Mononuclear cell (primary cell): Measurements from ENCODE around the gene USP15. TPM values are rescaled to one million over a fixed set of nuclear protein-coding genes. Genes with fewer than 3 reads are reported as not detected.
"Not testable (repeated sequence)": the region's sequence is repeated elsewhere in the genome, so short reads cannot be mapped to it uniquely, and the experiment has no call there.

Source experiments
- H3K27me3 ChIP-seq: 2 replicates; pipeline ENCODE4 v1.6.0; 2011; ENCODE audit warnings: low read length, control low read depth; ENCODE audit not compliant: insufficient read depth
- H3K4me1 ChIP-seq: 2 replicates; pipeline ENCODE4 v1.5.1; 2011; ENCODE audit warnings: mild to moderate bottlenecking, low read length, control low read depth; ENCODE audit not compliant: insufficient read depth
- H3K4me3 ChIP-seq: 2 replicates; pipeline ENCODE4 v1.5.1; 2011; ENCODE audit warnings: mild to moderate bottlenecking, low read length, moderate library complexity
- H3K9me3 ChIP-seq: 2 replicates; pipeline ENCODE4 v1.5.1; 2011; ENCODE audit warnings: low read depth, mild to moderate bottlenecking, control low read depth, low read length
- total RNA-seq: library from RNA; depleted of rRNA; stranded (reverse); fragments of >200 nt; gene quantifications from one replicate; pipeline ENCODE4 v1.2.3, GENCODE V29; 2012

The USP15 gene
- total RNA-seq, 1 donor, result 467 TPM

DNA sequence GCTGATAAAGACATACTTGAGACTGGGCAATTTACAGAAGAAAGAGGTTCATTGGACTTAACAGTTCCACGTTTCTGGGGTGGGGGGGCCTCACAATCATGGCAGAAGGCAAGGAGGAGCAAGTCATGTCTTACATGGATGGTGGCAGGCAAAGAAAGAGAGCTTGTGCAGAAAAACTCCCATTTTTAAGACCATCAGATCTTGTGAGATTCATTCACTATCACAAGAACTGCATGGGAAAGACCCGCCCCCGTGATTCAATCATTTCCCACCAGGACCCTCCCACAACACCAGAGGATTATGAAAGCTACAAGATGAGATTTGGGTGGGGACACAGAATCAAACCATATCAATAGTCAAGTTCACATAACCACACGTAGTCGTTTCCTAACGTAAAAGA is 85.5 kb downstream of the USP15 start:
- H3K9me3 ChIP-seq, result no peaks in the 10 kb centered on the region
- no peak overlapping the region for H3K4me3 ChIP-seq
- H3K27me3 ChIP-seq, result no peaks in the 10 kb centered on the region
- no peaks in the 10 kb centered on the region for H3K4me1 ChIP-seq

DNA sequence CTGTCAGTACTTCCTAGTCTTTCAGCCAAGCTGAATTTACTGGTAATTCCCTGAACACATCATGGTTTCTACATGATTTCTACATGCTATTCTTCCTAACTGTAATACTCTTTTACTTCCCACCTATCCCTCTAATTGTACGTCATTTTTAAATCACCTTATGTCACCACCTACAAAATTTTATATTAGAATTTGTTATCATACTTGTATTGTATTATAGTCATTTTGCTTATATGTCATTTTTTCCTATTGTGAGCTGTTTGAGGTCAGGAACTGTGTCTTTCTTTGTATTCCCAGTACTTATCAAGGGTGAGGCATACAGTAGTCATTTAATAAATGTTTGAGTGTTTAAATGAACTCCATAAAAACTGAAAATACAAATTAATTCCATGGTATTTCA is 86.6 kb downstream of the USP15 start:
- H3K4me1 ChIP-seq, result no peaks in the 10 kb centered on the region
- no peaks in the 10 kb centered on the region for H3K9me3 ChIP-seq
- H3K27me3 ChIP-seq, result no peaks in the 10 kb centered on the region
- H3K4me3 ChIP-seq, result no peak overlapping the region

DNA sequence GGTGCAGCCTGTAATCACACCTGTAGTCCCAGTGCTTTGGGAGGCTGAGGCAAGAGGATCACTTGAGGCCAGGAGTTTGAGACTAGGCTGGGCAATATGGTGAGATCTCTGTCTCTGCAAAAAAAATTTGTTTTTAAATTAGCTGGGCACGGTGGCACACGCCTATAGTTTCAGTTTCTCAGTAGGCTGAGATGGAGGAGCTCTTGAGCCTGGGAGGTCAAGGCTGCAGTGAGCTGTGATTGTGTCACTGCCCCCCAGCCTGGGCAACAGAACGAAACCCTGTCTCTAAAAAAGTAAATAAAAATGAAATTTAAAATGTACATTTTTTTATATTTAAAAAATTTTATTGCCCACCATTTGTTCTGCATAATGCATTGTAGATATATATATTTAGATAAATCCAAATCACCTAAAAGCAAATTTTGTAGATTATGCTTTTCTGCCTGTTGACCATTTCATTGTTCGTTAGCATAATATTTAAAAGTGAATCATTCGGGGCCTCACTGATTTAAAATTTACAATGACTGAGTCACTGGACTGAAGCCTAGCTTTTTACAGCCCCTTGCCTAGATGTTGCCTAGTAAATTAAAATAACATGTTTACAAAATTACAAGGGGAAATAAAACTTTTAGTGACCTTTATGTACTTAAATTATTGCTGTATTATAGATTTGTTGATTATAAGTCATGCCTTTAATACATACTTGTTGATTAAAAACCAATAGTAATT is 87.9 kb downstream of the USP15 start:
- H3K27me3 ChIP-seq, result no peaks in the 10 kb centered on the region
- H3K4me1 ChIP-seq, result no peaks in the 10 kb centered on the region
- no peak overlapping the region for H3K4me3 ChIP-seq
- H3K9me3 ChIP-seq, result no peaks in the 10 kb centered on the region

DNA sequence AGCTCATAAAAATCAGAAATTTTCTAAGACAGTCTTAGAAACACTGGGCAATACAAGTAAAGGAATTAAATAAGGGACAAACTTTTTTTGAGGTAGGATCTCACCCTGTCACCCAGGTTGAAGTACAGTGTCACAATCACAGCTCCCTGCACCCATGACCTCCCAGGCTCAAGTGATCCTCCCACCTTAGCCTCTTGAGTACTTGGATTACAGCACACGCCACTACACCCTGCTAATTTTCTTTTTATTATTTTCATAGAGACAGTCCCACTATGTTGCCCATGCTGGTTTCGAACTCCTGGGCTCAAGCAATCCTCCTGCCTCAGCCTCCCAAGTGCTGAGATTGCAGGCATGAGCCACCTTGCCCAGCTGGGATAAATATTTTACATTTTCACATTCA is 90.3 kb downstream of the USP15 start:
- Histone ChIP-seq H3K9me3 (no peaks in the 10 kb centered on the region), H3K4me3 (no peak overlapping the region), H3K4me1 (no peaks in the 10 kb centered on the region), H3K27me3 (no peaks in the 10 kb centered on the region)

DNA sequence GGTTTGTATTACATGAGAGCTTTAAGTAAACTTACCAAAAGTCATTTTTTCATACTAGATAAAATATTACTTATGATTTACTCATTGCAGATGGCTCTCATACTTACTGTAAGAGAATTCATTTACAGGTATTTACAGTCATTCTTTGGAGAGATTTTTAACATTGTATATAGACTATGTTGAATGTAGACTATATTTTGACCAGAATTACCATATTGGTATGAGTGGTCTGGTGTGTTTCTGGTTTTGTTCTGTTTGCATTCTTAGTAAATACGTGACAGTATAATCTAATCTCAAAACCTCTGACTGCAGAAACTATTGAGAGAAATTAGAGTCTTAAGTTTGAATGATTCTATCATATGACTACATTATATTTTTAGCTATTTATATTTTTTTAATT is 91.1 kb downstream of the USP15 start:
- H3K4me3 ChIP-seq, result no peak overlapping the region
- H3K27me3 ChIP-seq, result no peaks in the 10 kb centered on the region
- H3K4me1 ChIP-seq, result no peaks in the 10 kb centered on the region
- no peaks in the 10 kb centered on the region for H3K9me3 ChIP-seq

DNA sequence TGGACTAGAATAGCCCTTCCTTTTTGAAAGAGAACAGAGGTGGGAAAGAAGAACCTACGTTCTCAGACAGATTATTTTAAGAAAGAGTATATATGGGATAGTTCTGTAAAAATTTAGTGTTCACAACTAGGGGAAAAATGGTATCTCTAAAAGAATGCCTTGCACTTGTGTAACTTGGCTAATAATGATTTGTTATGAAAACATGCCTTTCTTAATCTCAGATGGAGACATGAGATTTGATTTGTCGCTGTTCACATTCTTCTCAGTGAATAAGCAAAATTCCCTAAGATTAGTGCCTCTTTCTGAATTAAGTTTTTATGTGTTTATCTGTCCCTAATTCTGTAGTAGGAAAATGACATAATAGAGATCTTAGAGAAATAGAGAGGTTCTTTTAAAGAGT is 100.8 kb downstream of the USP15 start:
- Histone ChIP-seq H3K4me1 (no peaks in the 10 kb centered on the region), H3K27me3 (no peaks in the 10 kb centered on the region), H3K4me3 (no peak overlapping the region), H3K9me3 (no peaks in the 10 kb centered on the region)

DNA sequence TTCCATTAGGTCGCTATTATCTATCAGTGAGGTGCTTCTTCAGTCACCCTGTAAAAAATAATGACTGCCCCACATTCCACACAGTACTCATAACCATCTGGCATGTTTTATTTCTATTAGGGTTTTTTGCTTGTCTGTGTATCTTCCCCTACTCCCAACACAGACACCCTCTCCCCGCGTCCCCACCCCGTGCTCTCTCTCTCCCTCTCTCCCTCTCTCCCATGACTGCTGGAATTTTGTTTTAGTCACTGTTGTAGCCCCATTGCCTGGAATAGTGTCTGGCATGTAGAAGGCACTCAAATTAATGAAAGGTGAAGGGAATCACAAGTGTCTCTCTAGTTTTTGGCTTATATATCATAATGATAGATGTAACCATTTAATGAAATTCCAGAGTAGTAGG is 103.3 kb downstream of the USP15 start:
- no peaks in the 10 kb centered on the region for H3K9me3 ChIP-seq
- H3K4me3 ChIP-seq, result no peak overlapping the region
- H3K27me3 ChIP-seq, result no peaks in the 10 kb centered on the region
- no peaks in the 10 kb centered on the region for H3K4me1 ChIP-seq

DNA sequence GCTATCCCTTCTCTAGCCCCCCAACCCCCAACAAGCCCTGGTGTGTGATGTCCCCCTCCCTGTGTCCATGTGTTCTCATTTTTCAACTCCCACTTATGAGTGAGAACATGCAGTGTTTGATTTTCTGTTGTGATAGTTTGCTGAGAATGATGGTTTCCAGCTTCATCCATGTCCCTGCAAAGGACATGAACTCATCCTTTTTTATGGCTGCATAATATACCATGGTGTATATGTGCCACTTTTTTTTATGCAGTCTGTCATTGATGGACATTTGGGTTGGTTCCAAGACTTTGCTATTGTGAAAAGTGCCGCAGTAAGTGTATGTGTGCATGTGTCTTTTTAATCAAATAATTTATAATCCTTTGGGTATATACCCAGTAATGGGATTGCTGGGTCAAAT is 104.5 kb downstream of the USP15 start:
- not testable (repeated sequence) for H3K4me1 ChIP-seq, H3K9me3 ChIP-seq, H3K4me3 ChIP-seq, H3K27me3 ChIP-seq

DNA sequence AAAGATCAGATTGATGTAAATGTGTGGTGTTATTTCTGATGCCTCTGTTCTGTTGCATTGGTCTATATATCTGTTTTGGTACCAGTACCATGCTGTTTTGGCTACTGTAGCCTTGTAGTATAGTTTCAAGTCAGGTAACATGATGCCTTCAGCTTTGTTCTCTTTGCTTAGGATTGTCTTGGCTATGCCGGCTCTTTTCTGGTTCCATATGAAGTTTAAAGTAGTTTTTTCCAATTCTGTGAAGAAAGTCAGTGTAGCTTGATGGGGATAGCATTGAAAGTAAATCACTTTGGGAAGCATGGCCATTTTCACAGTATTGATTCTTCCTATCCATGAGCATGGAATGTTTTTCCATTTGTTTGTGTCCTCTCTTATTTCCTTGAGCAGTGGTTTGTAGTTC is 105.6 kb downstream of the USP15 start:
- not testable (repeated sequence) for H3K9me3 ChIP-seq, H3K27me3 ChIP-seq, H3K4me3 ChIP-seq, H3K4me1 ChIP-seq

DNA sequence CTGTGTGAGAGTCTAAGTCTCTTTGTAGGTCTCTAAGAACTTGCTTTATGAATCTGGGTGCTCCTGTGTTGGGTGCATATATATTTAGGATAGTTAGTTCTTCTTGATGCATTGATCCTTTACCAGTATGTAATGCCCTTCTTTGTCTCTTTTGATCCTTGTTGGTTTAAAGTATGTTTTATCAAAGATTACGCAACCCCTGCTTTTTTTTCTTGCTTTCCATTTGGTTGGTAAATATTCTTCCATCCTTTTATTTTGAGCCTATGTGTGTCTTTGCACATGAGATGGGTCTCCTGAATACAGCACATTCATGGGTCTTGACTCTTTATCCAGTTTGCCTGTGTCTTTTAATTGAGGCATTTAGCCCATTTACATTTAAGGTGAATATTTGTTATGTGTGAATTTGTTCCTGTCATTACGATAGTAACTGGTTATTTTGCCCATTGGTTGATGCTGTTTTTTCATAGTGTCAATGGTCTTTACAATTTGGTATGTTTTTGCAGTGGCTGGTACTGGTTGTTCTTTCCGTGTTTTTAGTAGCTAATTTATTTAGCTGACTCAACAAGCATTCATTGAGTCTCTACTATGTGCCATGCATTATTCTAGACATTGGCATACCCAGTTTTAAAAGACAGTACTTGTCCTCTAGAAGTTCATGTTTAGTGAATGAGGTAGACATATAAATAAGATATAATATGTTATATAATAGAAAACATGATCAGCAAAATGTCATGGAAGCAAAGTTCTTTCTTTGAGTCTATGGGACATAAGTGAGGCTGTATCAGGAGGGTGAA is 108.4 kb downstream of the USP15 start:
- H3K4me1 ChIP-seq, H3K4me3 ChIP-seq, H3K27me3 ChIP-seq, H3K9me3 ChIP-seq: not testable (repeated sequence)

DNA sequence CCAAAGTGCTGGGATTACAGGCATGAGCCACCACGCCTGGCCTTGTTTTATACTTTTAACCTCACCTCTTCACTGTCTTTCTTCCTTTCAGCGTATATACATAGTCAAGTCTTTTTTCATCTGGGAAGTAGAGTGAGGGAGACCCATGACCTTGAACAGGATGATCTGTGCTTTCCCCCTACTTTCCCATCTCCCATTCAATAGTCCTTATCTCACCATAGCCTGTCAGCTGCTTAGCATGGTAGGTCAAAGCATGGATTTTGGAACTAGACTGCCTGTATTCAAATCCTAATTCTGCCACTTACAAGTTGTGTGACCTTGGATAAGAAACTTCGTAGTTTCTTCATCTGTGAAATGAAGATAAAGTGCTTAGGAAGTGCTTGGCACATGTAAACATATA is 110.0 kb downstream of the USP15 start:
- Histone ChIP-seq H3K27me3 (no peaks in the 10 kb centered on the region), H3K9me3 (no peaks in the 10 kb centered on the region), H3K4me1 (no peaks in the 10 kb centered on the region), H3K4me3 (no peak overlapping the region)

DNA sequence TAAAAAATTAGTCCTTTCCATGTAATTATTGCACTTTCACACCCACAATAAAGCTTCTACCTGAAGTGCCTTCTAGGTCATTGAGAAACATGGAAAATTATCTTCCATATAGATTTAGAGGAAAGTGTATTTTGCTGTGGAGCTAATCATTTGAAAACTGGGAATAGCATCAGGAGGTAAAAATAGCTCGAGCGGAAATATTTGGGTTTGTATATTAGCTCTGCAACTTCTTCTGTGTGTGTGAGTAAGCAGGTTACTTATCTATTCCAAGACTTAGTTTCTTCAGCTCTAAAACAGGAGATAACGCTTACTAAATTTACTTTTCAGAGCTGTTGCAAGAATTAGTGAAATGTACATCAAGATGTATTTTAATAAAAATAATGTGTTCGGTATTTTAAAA is 111.5 kb downstream of the USP15 start:
- Histone ChIP-seq H3K4me3 (no peak overlapping the region), H3K4me1 (no peaks in the 10 kb centered on the region), H3K27me3 (no peaks in the 10 kb centered on the region), H3K9me3 (no peaks in the 10 kb centered on the region)

DNA sequence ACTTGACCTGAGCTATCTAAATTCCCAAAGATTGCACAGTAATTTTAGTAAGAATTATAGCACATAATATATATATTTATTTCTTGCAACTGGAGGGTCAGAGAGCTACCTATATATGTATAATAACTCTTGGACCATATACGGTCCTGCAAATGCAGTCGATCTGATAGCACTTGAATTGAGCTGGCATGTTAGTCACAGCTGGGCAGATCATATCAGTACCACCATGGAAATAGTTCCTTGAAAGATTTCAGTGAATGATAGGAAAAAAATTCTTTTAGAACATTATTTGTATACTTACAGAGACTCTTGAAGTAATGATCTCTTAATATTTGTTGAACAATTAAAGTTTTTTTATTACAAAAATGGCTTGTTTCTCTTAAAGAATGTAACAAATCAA is 111.9 kb downstream of the USP15 start:
- Histone ChIP-seq H3K27me3 (no peaks in the 10 kb centered on the region), H3K4me1 (no peaks in the 10 kb centered on the region), H3K9me3 (no peaks in the 10 kb centered on the region), H3K4me3 (no peak overlapping the region)

DNA sequence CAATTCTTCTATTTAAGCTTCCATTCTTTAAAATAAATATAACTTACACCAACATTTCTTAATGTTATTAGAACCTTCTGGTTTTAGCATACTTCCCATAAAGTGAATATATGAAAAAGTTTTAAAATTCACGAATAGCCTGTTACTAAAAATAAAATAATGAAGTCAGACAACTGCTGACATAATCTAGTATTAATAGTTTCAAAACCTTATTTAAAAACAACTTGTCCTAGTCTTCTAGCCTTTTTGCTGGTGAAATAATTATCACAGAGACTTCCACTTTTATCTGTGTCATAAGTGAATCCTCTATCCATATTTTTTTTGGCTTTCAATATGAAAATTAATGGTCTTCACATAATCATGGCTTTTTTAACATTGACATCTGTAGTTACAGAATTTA is 112.6 kb downstream of the USP15 start:
- H3K4me3 ChIP-seq, result no peak overlapping the region
- no peaks in the 10 kb centered on the region for H3K27me3 ChIP-seq
- H3K4me1 ChIP-seq, result no peaks in the 10 kb centered on the region
- no peaks in the 10 kb centered on the region for H3K9me3 ChIP-seq

DNA sequence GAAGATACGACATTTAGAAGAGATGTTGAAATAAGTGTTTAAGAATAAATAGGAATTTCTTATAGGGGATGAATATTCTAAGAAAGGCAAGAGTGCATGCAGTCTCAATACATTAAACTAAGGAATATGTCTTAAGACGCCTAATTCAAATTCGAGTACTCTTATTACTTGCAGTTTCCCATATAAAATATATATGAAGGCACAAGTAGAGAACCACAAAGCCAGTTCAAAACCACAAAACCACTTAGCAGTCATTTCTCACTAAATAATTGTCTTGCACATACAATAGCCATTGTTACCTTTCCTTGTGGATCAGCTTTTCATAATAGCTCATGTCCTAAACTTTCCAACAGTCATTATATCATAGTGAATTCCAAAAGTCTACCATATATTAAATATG is 115.4 kb downstream of the USP15 start:
- H3K4me3 ChIP-seq, result no peak overlapping the region
- no peaks in the 10 kb centered on the region for H3K4me1 ChIP-seq
- no peaks in the 10 kb centered on the region for H3K27me3 ChIP-seq
- no peaks in the 10 kb centered on the region for H3K9me3 ChIP-seq
